Endothelial cell of umbilical vein (primary cell): ENCODE data around the gene SESTD1. TPM values are rescaled to one million over a fixed set of nuclear protein-coding genes. Genes with fewer than 3 reads are reported as not detected.

Experiments used
- BruUV-seq: library from RNA; stranded (reverse); fragments of 400-500 nt; replicated peaks from 2 replicates; lab custom pipeline; 2021; lab: Mats Ljungman, UMichigan
- CTCF ChIA-PET: fragments of 300-600, 350-600 bp; sonication (Branson Sonifier 250); formaldehyde crosslinking; loops from one replicate; lab custom pipeline; 2021; ENCODE audit warnings: antibody characterized with exemption, inconsistent platforms; lab: Charles Lee
- POLR2A ChIA-PET: fragments of 300-600, 350-600 bp; sonication (Branson Sonifier 250); formaldehyde crosslinking; loops from one replicate; lab custom pipeline; 2021; ENCODE audit warnings: antibody characterized with exemption, inconsistent platforms; lab: Charles Lee
- DNase-seq: peaks from one replicate; pipeline ENCODE4 v3.0.0-alpha.2; 2011; ENCODE audit warnings: low read depth, low spot score
- FAIRE-seq: peaks from 2 replicates; lab custom pipeline; 2011; peaks lifted over from hg19 to GRCh38; lab: Jason Lieb, UNC
- H2AFZ ChIP-seq: 2 replicates; pipeline ENCODE4 v1.6.0; 2012; ENCODE audit warnings: low read depth, low read length, control low read depth, inconsistent platforms
- H3K27ac ChIP-seq: 2 replicates; pipeline ENCODE4 v1.5.1; 2011; ENCODE audit warnings: low read depth, mild to moderate bottlenecking, control low read depth, low read length, moderate library complexity; ENCODE audit not compliant: insufficient read depth
- H3K27me3 ChIP-seq, 2 experiments: 2 replicates each; pipeline versions ENCODE4 v1.6.0 to v1.6.1; 2011; ENCODE audit warnings: low read length in 2 of 2, mixed read lengths in 1 of 2; ENCODE audit not compliant: control insufficient read depth in 2 of 2, insufficient read depth in 2 of 2
- H3K36me3 ChIP-seq, 2 experiments: 2 replicates in 1 of 2; 3 replicates in 1 of 2; pipeline ENCODE4 v1.5.1; 2011; ENCODE audit warnings: low read length in 2 of 2, mild to moderate bottlenecking in 1 of 2, moderate library complexity in 1 of 2; ENCODE audit not compliant: control insufficient read depth in 2 of 2, insufficient read depth in 2 of 2; ENCODE audit errors: extremely low read depth in 1 of 2
- H3K4me1 ChIP-seq: 3 replicates; pipeline ENCODE4 v1.5.1; 2011; ENCODE audit warnings: mild to moderate bottlenecking, low read length; ENCODE audit not compliant: control insufficient read depth, insufficient read depth; ENCODE audit errors: extremely low read depth
- H3K4me2 ChIP-seq: 2 replicates; pipeline ENCODE4 v1.6.1; 2011; ENCODE audit warnings: low read length, control low read depth, mixed read lengths; ENCODE audit not compliant: insufficient read depth
- H3K4me3 ChIP-seq, 3 experiments: fragments of 200-600 bp in 1 of 3; sonication (generic), shearing (Covaris generic) in 1 of 3; replicated peaks in 1 of 3; 2 replicates each; pipeline ENCODE4 v1.5.1; 2011 to 2016; ENCODE audit warnings: control low read depth in 3 of 3, low read length in 3 of 3, mild to moderate bottlenecking in 2 of 3, inconsistent platforms in 1 of 3, low read depth in 1 of 3, moderate library complexity in 1 of 3; ENCODE audit not compliant: insufficient read depth in 1 of 3
- H3K79me2 ChIP-seq: 2 replicates; pipeline ENCODE4 v1.6.0; 2012; ENCODE audit warnings: low read length, inconsistent platforms; ENCODE audit not compliant: control insufficient read depth, insufficient read depth
- H3K9ac ChIP-seq: replicated peaks from 2 replicates; pipeline ENCODE3; 2011; ENCODE audit warnings: low read length, control low read depth; ENCODE audit not compliant: insufficient read depth; ENCODE audit errors: extremely low read depth
- H3K9me1 ChIP-seq: replicated peaks from 3 replicates; pipeline ENCODE4 v1.6.0; 2011; ENCODE audit warnings: mild to moderate bottlenecking, low read length; ENCODE audit not compliant: control insufficient read depth, insufficient read depth; ENCODE audit errors: extremely low read depth
- H3K9me3 ChIP-seq: replicated peaks from 2 replicates; pipeline ENCODE4 v1.5.1; 2012; ENCODE audit warnings: low read length, inconsistent platforms; ENCODE audit not compliant: control insufficient read depth, insufficient read depth
- H4K20me1 ChIP-seq: replicated peaks from 2 replicates; pipeline ENCODE3; 2011; ENCODE audit warnings: mild to moderate bottlenecking, low read length; ENCODE audit not compliant: control insufficient read depth, insufficient read depth; ENCODE audit errors: extremely low read depth
- EZH2 ChIP-seq: IDR thresholded peaks from 2 replicates; pipeline ENCODE4 v1.6.1; 2012; ENCODE audit warnings: borderline replicate concordance, low read depth, mild to moderate bottlenecking, moderate library complexity, low read length, inconsistent platforms; ENCODE audit not compliant: severe bottlenecking
- FOS ChIP-seq: IDR thresholded peaks from 2 replicates; pipeline ENCODE4 v1.6.1; 2011; ENCODE audit warnings: mild to moderate bottlenecking, low read length, moderate library complexity, borderline replicate concordance; ENCODE audit not compliant: insufficient read depth
- GATA2 ChIP-seq: IDR thresholded peaks from 2 replicates; pipeline ENCODE4 v1.7.0; 2011; ENCODE audit warnings: low read depth, mild to moderate bottlenecking, moderate library complexity, mixed read lengths, low read length; ENCODE audit not compliant: insufficient read length, insufficient read depth
- JUN ChIP-seq: IDR thresholded peaks from 2 replicates; pipeline ENCODE4 v1.6.1; 2011; ENCODE audit warnings: borderline replicate concordance, low read depth; ENCODE audit not compliant: insufficient read length, insufficient read depth
- MYC ChIP-seq: IDR thresholded peaks from one replicate; pipeline ENCODE4 v1.6.1; 2011; ENCODE audit warnings: mild to moderate bottlenecking, low read depth, low read length
- POLR2A ChIP-seq: IDR thresholded peaks from 2 replicates; pipeline ENCODE4 v1.6.1; 2012; ENCODE audit warnings: low read depth, mild to moderate bottlenecking, control low read depth, low read length
- POLR2AphosphoS5 ChIP-seq: IDR thresholded peaks from 2 replicates; pipeline ENCODE4 v1.6.1; 2012; ENCODE audit warnings: low read depth, mild to moderate bottlenecking, control low read depth, low read length, moderate library complexity; ENCODE audit not compliant: insufficient read depth
- dilution Hi-C: fragments of 300-500 bp; cut with MboI; formaldehyde crosslinking; loops from one replicate; pipeline ENCODE4 v1.15.0; 2019; ENCODE audit warnings: low sequenced_read_pairs; ENCODE audit not compliant: extremely low pct_ligation_motif_present
- intact Hi-C: fragments of 100-400 bp; cut with micrococcal nuclease; formaldehyde crosslinking; loops from one replicate; pipeline ENCODE4 v1.10.0; 2022
- polyA plus RNA-seq, 4 experiments: library from polyadenylated mRNA; depleted of rRNA in 3 of 4; stranded (reverse) in 3 of 4; unstranded in 1 of 4; fragments of >200 nt; gene quantifications; 2 replicates each; pipeline versions ENCODE4 v1.2.1 to v1.2.3, GENCODE V29; 2011 to 2012; ENCODE audit warnings: missing spikeins in 1 of 4
- total RNA-seq: library from RNA; stranded (reverse); gene quantifications from 2 replicates; pipeline ENCODE4 v1.2.3, GENCODE V29; 2021
- TF ChIP-seq, protein P1 (sequence below): IDR thresholded peaks from 2 replicates; pipeline ENCODE4 v1.6.1; 2011; ENCODE audit not compliant: insufficient read depth, insufficient read length
- TF ChIP-seq, protein P2 (sequence below), 2 donors: IDR thresholded peaks; 1 replicate in 1 of 2; 2 replicates in 1 of 2; pipeline ENCODE4 v1.5.1; 2011; ENCODE audit warnings: low read length in 2 of 2, mild to moderate bottlenecking in 2 of 2, moderate library complexity in 2 of 2, control low read depth in 1 of 2, inconsistent platforms in 1 of 2, low read depth in 1 of 2; ENCODE audit not compliant: insufficient read depth in 1 of 2; ENCODE audit errors: extremely low read depth in 1 of 2

SESTD1 gene
- total and polyA plus RNA-seq, 2 donors (not counting 3 experiments of a cell fraction or from before 2014, with no cell fraction given), result 9.8 to 72.4 TPM

DNA sequence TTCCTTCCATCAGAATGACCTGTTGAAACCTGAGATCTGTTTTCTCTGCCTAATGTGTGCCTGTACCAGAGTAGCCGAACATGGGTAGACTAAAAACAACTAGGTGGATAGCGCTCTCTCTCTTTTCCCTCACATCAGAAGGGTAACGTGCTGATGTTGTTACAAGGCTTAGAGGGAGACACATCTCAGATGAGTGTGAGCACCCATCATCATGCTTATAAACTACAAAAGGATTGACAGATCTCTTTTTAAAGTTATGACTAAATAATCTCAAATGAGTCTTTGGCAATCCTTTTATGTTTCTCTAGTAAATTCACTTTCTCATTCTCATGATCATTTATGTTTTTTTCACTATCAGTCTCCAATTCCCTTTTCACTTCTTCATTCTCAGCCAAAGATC is 139.2 kb downstream of the SESTD1 start:
- Histone ChIP-seq H3K27me3 (no peaks in the 10 kb centered on the region), H3K36me3 (no peaks in the 10 kb centered on the region), H3K79me2 (no peaks in the 10 kb centered on the region), H3K9me1 (no peaks in the 10 kb centered on the region), H3K27ac (no peak overlapping the region), H3K4me3 (no peak overlapping the region), H3K4me1 (no peaks in the 10 kb centered on the region), H4K20me1 (no peaks in the 10 kb centered on the region), H3K9me3 (no peaks in the 10 kb centered on the region), H3K4me2 (no peak overlapping the region), H2AFZ (no peak overlapping the region), H3K9ac (no peak overlapping the region)
- ChIA-PET CTCF (interaction anchor here (1.4 kb wide), 1 partner anchor 364 kb away, joined by 4 read pairs; no protein-coding TSS in a partner anchor), POLR2A (no interaction called here)
- BruUV-seq, result no TSS peak
- DNase-seq (no peak), FAIRE-seq (no peak)
- intact Hi-C loops (loop anchor here (5.0 to 10.0 kb wide), 2 partner anchors 208 to 361 kb away; no protein-coding TSS in a partner anchor), dilution Hi-C loops (no loop called here)
- TF ChIP-seq POLR2AphosphoS5 (no peak), FOS (no peak), MYC (no peak), GATA2 (no peak), POLR2A (no peak), JUN (no peak), EZH2 (no peak)
- TF ChIP-seq, protein P1, sequence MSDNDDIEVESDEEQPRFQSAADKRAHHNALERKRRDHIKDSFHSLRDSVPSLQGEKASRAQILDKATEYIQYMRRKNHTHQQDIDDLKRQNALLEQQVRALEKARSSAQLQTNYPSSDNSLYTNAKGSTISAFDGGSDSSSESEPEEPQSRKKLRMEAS, result no peak
- TF ChIP-seq, protein P2, sequence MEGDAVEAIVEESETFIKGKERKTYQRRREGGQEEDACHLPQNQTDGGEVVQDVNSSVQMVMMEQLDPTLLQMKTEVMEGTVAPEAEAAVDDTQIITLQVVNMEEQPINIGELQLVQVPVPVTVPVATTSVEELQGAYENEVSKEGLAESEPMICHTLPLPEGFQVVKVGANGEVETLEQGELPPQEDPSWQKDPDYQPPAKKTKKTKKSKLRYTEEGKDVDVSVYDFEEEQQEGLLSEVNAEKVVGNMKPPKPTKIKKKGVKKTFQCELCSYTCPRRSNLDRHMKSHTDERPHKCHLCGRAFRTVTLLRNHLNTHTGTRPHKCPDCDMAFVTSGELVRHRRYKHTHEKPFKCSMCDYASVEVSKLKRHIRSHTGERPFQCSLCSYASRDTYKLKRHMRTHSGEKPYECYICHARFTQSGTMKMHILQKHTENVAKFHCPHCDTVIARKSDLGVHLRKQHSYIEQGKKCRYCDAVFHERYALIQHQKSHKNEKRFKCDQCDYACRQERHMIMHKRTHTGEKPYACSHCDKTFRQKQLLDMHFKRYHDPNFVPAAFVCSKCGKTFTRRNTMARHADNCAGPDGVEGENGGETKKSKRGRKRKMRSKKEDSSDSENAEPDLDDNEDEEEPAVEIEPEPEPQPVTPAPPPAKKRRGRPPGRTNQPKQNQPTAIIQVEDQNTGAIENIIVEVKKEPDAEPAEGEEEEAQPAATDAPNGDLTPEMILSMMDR (IDR thresholded peaks at IDR 0.05; ENCODE audit: extremely low read depth in 1 of 2, insufficient read depth in 1 of 2, low read depth in 1 of 2, low read length in 2 of 2), result no peak
